ENCODE measurements around the gene RAPGEF2.

GRCh38 chr4:159264057-159264456 is 161.2 kb downstream of the RAPGEF2 start:
- no peak for TF ChIP-seq CTCF (IDR thresholded peaks at IDR 0.05)
- TF ChIP-seq POLR2A (IDR thresholded peaks at IDR 0.05) = no peak
